K562 (cell line): ENCODE measurements around the gene CFAP97D2. TPM values are rescaled to one million over a fixed set of nuclear protein-coding genes. Genes with fewer than 3 reads are reported as not detected.

Source experiments
- HNRNPUL1 ChIP-seq: fragments of 200-400 bp; formaldehyde crosslinking; IDR thresholded peaks from 2 replicates; pipeline ENCODE4 v1.6.1; 2017; ENCODE audit warnings: low read length
- MIER1 ChIP-seq: fragments of 450-650 bp; IDR thresholded peaks from 2 replicates; pipeline ENCODE4 v1.6.1; 2016; ENCODE audit warnings: antibody characterized with exemption, mild to moderate bottlenecking, low read depth
- SMARCA4 ChIP-seq: fragments of 450-650 bp; IDR thresholded peaks from 2 replicates; pipeline ENCODE4 v1.6.1; 2016
- YY1 ChIP-seq, 3 experiments: IDR thresholded peaks; 2 replicates each; pipeline ENCODE4 v1.6.1; 2011; ENCODE audit warnings: low read length in 2 of 3, mild to moderate bottlenecking in 2 of 3, moderate library complexity in 2 of 3, borderline replicate concordance in 1 of 3, control low read depth in 1 of 3, low read depth in 1 of 3; ENCODE audit not compliant: insufficient read depth in 3 of 3, insufficient replicate concordance in 2 of 3, control insufficient read depth in 1 of 3, insufficient read length in 1 of 3; ENCODE audit errors: extremely low read depth in 1 of 3
- ZBTB40 ChIP-seq, 2 experiments: fragments of 450-650 bp in 1 of 2; sonication (generic) in 1 of 2; formaldehyde crosslinking in 1 of 2; IDR thresholded peaks; 2 replicates each; pipeline versions ENCODE4 v1.7.1 to v1.9.0; 2016 to 2022; ENCODE audit warnings: inconsistent platforms in 1 of 2, mild to moderate bottlenecking in 1 of 2, missing genetic modification reagents in 1 of 2
- ZKSCAN8 ChIP-seq: fragments of 200-800 bp; sonication (Bioruptor generic); IDR thresholded peaks from 2 replicates; pipeline ENCODE4 v1.6.1; 2016; ENCODE audit warnings: missing genetic modification characterization, missing compliant biosample characterization
- ZNF197 ChIP-seq: fragments of 200-800 bp; sonication (Bioruptor generic); IDR thresholded peaks from 2 replicates; pipeline ENCODE4 v1.6.1; 2016; ENCODE audit warnings: low read depth, missing genetic modification characterization, missing compliant biosample characterization
- ZNF77 ChIP-seq: fragments of 250-450 bp; sonication (Bioruptor Pico); IDR thresholded peaks from 2 replicates; pipeline ENCODE4 v1.5.0; 2020
- polyA plus RNA-seq, 8 experiments: library from polyadenylated mRNA; depleted of rRNA in 4 of 8; stranded (reverse) in 5 of 8; unstranded in 3 of 8; fragments of >200 nt; fragmentation: Nextera tagmentation in 2 of 8; fragmentation: Illumina TruSeq in 1 of 8; extraction: Ambion mirVana in 2 of 8; extraction: Trizol in 1 of 8; gene quantifications; 2 replicates each; pipeline versions ENCODE4 v1.2.1 to v1.2.3, GENCODE V29; 2011 to 2014; ENCODE audit warnings: inconsistent platforms in 1 of 8, missing spikeins in 1 of 8
- total RNA-seq, 7 experiments: library from RNA; depleted of rRNA in 6 of 7; stranded (reverse); fragments of >200 nt in 6 of 7; fragmentation: Illumina TruSeq in 2 of 7; extraction: Trizol in 2 of 7; gene quantifications; 2 replicates each; pipeline versions ENCODE4 v1.2.1 to v1.2.3, GENCODE V29; 2011 to 2021; ENCODE audit warnings: low replicate concordance in 1 of 7
- TF ChIP-seq, protein P1 (sequence below), 2 experiments: fragments of 450-650 bp in 1 of 2; IDR thresholded peaks; 2 replicates each; pipeline ENCODE4 v1.6.1; 2011 to 2017; ENCODE audit warnings: low read depth in 2 of 2, antibody characterized with exemption in 1 of 2, borderline replicate concordance in 1 of 2, low read length in 1 of 2, mild to moderate bottlenecking in 1 of 2, mixed read lengths in 1 of 2; ENCODE audit not compliant: control insufficient read depth in 1 of 2
- TF ChIP-seq, protein P2 (sequence below): sonication (generic); formaldehyde crosslinking; IDR thresholded peaks from 2 replicates; pipeline ENCODE4 v1.8.0; 2022; ENCODE audit warnings: mild to moderate bottlenecking, low read depth, missing genetic modification reagents

CFAP97D2 gene
- total and polyA plus RNA-seq, 9 of the 15 experiments (the other 6 are each of a cell fraction or from before 2014, with no cell fraction given): not detected

DNA sequence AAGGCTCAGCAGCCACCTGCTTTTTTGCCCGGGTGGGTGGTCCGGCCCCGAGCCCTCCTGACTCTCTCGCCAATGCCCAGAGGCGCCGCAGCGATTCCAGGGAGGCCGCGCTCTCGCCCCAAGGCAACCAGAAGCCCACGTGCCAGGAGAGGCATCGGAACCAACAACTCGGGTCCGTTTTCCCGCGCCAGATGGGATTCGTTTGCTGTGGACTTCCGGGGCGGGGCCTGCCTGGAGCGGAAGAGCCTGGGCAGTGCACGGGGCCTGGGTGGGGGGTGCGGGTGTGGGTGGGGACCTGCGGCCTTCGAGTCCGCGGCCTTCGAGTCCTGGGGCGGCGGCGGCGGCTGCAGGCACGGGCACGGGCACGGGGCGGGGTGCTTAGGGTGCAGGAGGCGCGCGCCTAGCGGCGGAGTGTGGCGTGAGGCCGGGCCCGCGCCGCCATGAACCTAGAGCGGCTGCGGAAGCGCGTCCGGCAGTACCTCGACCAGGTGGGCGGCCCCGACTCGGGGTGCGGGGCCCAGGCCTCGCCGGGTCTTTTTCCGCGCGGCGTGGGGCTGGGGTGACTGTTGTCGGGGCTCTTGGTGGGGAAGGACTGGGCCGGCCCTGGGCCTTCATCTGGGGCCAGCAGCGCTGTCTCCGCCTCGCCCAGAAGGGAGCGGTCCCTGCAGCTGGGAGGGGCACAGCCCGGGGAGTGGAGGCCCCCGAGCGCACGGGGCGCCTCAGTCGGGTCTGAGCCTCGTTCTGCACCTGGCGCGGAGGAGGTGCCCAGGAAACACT is 55.8 kb downstream of the CFAP97D2 start, which contains the start of gene CDC16 (continued):
- no peak for TF ChIP-seq ZKSCAN8
- TF ChIP-seq, protein P1, sequence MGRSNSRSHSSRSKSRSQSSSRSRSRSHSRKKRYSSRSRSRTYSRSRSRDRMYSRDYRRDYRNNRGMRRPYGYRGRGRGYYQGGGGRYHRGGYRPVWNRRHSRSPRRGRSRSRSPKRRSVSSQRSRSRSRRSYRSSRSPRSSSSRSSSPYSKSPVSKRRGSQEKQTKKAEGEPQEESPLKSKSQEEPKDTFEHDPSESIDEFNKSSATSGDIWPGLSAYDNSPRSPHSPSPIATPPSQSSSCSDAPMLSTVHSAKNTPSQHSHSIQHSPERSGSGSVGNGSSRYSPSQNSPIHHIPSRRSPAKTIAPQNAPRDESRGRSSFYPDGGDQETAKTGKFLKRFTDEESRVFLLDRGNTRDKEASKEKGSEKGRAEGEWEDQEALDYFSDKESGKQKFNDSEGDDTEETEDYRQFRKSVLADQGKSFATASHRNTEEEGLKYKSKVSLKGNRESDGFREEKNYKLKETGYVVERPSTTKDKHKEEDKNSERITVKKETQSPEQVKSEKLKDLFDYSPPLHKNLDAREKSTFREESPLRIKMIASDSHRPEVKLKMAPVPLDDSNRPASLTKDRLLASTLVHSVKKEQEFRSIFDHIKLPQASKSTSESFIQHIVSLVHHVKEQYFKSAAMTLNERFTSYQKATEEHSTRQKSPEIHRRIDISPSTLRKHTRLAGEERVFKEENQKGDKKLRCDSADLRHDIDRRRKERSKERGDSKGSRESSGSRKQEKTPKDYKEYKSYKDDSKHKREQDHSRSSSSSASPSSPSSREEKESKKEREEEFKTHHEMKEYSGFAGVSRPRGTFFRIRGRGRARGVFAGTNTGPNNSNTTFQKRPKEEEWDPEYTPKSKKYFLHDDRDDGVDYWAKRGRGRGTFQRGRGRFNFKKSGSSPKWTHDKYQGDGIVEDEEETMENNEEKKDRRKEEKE (IDR thresholded peaks at IDR 0.05; ENCODE audit: borderline replicate concordance in 1 of 2, control insufficient read depth in 1 of 2, low read depth in 2 of 2, low read length in 1 of 2): 0 out of 4 replicates have a peak, but pooled peaks of 1 of the 2 experiments have one; percentile 64
- peak; percentile 35 to 58 (median 53) for TF ChIP-seq YY1 (IDR thresholded peaks at IDR 0.05; ENCODE audit: borderline replicate concordance in 1 of 3, control insufficient read depth in 1 of 3, extremely low read depth in 1 of 3, insufficient read depth in 3 of 3, insufficient read length in 1 of 3, insufficient replicate concordance in 2 of 3, low read depth in 1 of 3, low read length in 2 of 3)
- peak; percentile 96 for TF ChIP-seq ZBTB40 (IDR thresholded peaks at IDR 0.05)
- peak; percentile 72 for TF ChIP-seq ZBTB40 (CRISPR knock-in tag; IDR thresholded peaks at IDR 0.05)
- no peak for TF ChIP-seq ZNF197
- TF ChIP-seq HNRNPUL1: no peak
- no peak for TF ChIP-seq ZNF77 (CRISPR knock-in tag)
- TF ChIP-seq MIER1: no peak
- no peak for TF ChIP-seq SMARCA4
- TF ChIP-seq, protein P2, sequence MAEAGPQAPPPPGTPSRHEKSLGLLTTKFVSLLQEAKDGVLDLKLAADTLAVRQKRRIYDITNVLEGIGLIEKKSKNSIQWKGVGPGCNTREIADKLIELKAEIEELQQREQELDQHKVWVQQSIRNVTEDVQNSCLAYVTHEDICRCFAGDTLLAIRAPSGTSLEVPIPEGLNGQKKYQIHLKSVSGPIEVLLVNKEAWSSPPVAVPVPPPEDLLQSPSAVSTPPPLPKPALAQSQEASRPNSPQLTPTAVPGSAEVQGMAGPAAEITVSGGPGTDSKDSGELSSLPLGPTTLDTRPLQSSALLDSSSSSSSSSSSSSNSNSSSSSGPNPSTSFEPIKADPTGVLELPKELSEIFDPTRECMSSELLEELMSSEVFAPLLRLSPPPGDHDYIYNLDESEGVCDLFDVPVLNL: peak; percentile 84; the same call in 1 of the 2 replicates
